Right kidney (tissue), 1 donor: ENCODE measurements around the gene FGFBP1.

Experiments used
- DNase-seq: peaks from one replicate; pipeline ENCODE4 v3.0.0-alpha.2; 2016

Gene FGFBP1

GRCh38 chr4:15912236-15912635 is 26.3 kb downstream of the FGFBP1 start:
- no peak for DNase-seq

- no peak for DNase-seq
Observed at GRCh38 chr4:15910155-15910940, 28.2 kb downstream of the FGFBP1 start.

GRCh38 chr4:15907430-15907829 is 31.1 kb downstream of the FGFBP1 start:
- no peak for DNase-seq

- no peak for DNase-seq
Observed at GRCh38 chr4:15906020-15906443, 32.5 kb downstream of the FGFBP1 start.

- no peak for DNase-seq
Observed at GRCh38 chr4:15902746-15903145, 35.8 kb downstream of the FGFBP1 start.

- no peak for DNase-seq
Observed at GRCh38 chr4:15901998-15902397, 36.5 kb downstream of the FGFBP1 start.

GRCh38 chr4:15901007-15901406 is 37.5 kb downstream of the FGFBP1 start:
- DNase-seq = no peak

GRCh38 chr4:15899511-15899910 is 39.0 kb downstream of the FGFBP1 start:
- DNase-seq = no peak

- no peak for DNase-seq
Observed at GRCh38 chr4:15898902-15899301, 39.6 kb downstream of the FGFBP1 start.

GRCh38 chr4:15897577-15897976 is 41.0 kb downstream of the FGFBP1 start:
- DNase-seq = no peak

GRCh38 chr4:15894921-15895916 is 43.3 kb downstream of the FGFBP1 start:
- DNase-seq = no peak

GRCh38 chr4:15894393-15894792 is 44.1 kb downstream of the FGFBP1 start:
- no peak for DNase-seq

GRCh38 chr4:15893962-15894361 is 44.6 kb downstream of the FGFBP1 start:
- no peak for DNase-seq

- DNase-seq = no peak
Observed at GRCh38 chr4:15891312-15891711, 47.2 kb downstream of the FGFBP1 start.

GRCh38 chr4:15890246-15890829 is 48.2 kb downstream of the FGFBP1 start:
- DNase-seq = no peak

- no peak for DNase-seq
Observed at GRCh38 chr4:15888515-15888914, 50.0 kb downstream of the FGFBP1 start.
